ENCODE results near the gene HBS1L. TPM values are rescaled to one million over a fixed set of nuclear protein-coding genes. Genes with fewer than 3 reads are reported as not detected.

HBS1L gene
- total and polyA plus RNA-seq, 2 of the 4 experiments (the other 2 are of a cell fraction), result 45.1 to 120 TPM

DNA sequence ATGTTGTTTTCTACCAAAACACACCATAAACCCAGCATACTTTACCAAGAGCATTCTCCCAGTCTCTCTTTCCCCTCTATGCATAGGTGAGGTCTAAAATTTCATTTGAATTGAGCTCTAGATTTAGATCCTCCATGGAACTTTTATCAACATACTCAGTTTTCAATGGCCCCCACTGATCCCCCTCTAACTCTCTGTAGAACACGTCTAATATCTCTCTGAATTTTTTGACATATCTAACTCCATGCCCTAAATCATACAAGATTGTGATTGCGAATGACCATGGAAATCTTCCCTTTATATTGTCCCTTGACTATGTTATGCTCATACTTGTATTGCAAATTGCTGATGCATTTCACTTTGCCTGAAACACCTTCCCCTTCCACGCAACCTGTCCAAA is 38.1 kb upstream of the HBS1L start:
- Histone ChIP-seq H2AFZ (replicated peaks; ENCODE audit: low read length, poor library complexity) (no peak overlapping the region), H3K9me1 (ENCODE audit: insufficient read depth, low read length) (0 out of 2 replicates have a peak, but pooled peaks cover 3% of the 10 kb centered on the region), H4K8ac (ENCODE audit: low read depth in 2 of 2, low read length in 2 of 2) (no peak overlapping the region), H3K79me1 (ENCODE audit: low read depth in 1 of 2, low read length in 2 of 2) (no peaks in the 10 kb centered on the region), H2BK15ac (ENCODE audit: low read depth, low read length) (no peak overlapping the region), H2BK20ac (ENCODE audit: low read depth, low read length) (no peak overlapping the region), H3K4ac (ENCODE audit: low read depth, low read length) (no peak overlapping the region), H3K9ac (ENCODE audit: low read depth, low read length) (no peak overlapping the region), H3K18ac (ENCODE audit: low read depth, low read length) (no peak overlapping the region), H4K5ac (ENCODE audit: low read depth, low read length) (no peak overlapping the region), H2BK120ac (ENCODE audit: low read depth, low read length) (no peak overlapping the region), H2BK5ac (ENCODE audit: low read depth, low read length, poor library complexity, severe bottlenecking) (no peak overlapping the region), H3K27me3 (ENCODE audit: control insufficient read depth, insufficient read depth, low read length) (peaks cover 14% of the 10 kb centered on the region; the same call in 1 of the 2 replicates), H3K56ac (ENCODE audit: extremely low read depth, insufficient read depth, low read length) (no peak overlapping the region), H4K20me1 (ENCODE audit: insufficient read depth, low read length) (no peaks in the 10 kb centered on the region), H3K4me3 (ENCODE audit: insufficient read depth, low read depth, low read length) (no peak overlapping the region), H2AK5ac (ENCODE audit: low read depth, low read length) (no peak overlapping the region), H3K23ac (ENCODE audit: low read depth, low read length) (no peak overlapping the region), H4K91ac (ENCODE audit: insufficient read depth, low read depth, low read length) (no peak overlapping the region), H3K4me2 (ENCODE audit: low read depth, low read length) (no peak overlapping the region), H3K36me3 (ENCODE audit: control insufficient read depth, insufficient read depth, low read length) (no peaks in the 10 kb centered on the region), H3K4me1 (ENCODE audit: control insufficient read depth, insufficient read depth, low read length) (no peaks in the 10 kb centered on the region), H3K9me3 (ENCODE audit: control insufficient read depth, insufficient read depth, low read length) (no peaks in the 10 kb centered on the region), H2AK9ac (replicated peaks; ENCODE audit: low read depth, low read length, poor library complexity) (no peak overlapping the region), H3K14ac (replicated peaks; ENCODE audit: low read depth, low read length) (no peak overlapping the region), H3K27ac (ENCODE audit: insufficient read depth, low read length) (no peak overlapping the region)
- dilution Hi-C loops (cut with HindIII; ENCODE audit: low sequenced_read_pairs, unreplicated experiment), result no loop called here
- BruUV-seq (replicated peaks), result no TSS peak
- DNase-seq (no peak), ATAC-seq (ENCODE audit: low read depth) (no peak)
- in situ Hi-C loops (cut with MboI; ENCODE audit: low sequenced_read_pairs), result no loop called here
- WGBS, 2 experiments (ENCODE audit: extremely low coverage in 2 of 2, insufficient read length in 1 of 2), result no CpG with 5 or more reads among the region's 3 CpGs
- intact Hi-C loops (cut with micrococcal nuclease), result no loop called here
- POLR2A ChIA-PET (ENCODE audit: unreplicated experiment), result no interaction called here
- TF ChIP-seq CHD1 (IDR thresholded peaks at IDR 0.05; ENCODE audit: low read depth, low read length), result no peak
- CTCF ChIA-PET, result interaction anchor here (0.6 kb wide), 1 partner anchor 617 kb away, joined by 6 read pairs; no protein-coding TSS in a partner anchor

All from IMR-90 (cell line).